ENCODE measurements around the gene ARL6IP5. TPM values are rescaled to one million over a fixed set of nuclear protein-coding genes. Genes with fewer than 3 reads are reported as not detected.

ARL6IP5 gene
- total and polyA plus RNA-seq, 2 donors from 2014 or later = 94.0 to 138 TPM

DNA sequence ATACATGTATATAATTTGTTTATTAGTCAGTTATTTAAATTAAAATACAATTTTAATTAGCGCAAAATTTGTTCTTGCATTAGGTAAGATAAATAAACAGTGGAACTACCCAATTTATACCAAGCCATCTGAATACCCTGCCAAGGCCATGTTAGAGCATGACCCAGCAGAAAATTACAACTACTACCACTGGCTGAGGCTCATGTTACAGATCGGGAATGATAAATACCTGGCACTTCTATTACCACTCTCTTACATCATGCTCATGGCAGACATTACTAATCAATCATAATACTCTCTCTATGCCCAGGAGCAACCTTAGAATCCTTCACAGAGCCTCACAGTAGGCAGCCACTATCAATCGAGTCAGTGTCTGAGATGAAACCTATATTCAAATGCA lies 58.9 kb downstream of the ARL6IP5 start:
- H3K9ac ChIP-seq (ENCODE audit: low read length in 3 of 3) = no peak overlapping the region
- H3K4me3 ChIP-seq (ENCODE audit: low read length in 3 of 3) = no peak overlapping the region
- intact Hi-C loops (cut with DNase I) = no loop called here
- H3K9me3 ChIP-seq (ENCODE audit: control insufficient read depth in 2 of 3, insufficient read depth in 1 of 3, low read length in 3 of 3) = no peaks in the 10 kb centered on the region
- TF ChIP-seq, protein P1, sequence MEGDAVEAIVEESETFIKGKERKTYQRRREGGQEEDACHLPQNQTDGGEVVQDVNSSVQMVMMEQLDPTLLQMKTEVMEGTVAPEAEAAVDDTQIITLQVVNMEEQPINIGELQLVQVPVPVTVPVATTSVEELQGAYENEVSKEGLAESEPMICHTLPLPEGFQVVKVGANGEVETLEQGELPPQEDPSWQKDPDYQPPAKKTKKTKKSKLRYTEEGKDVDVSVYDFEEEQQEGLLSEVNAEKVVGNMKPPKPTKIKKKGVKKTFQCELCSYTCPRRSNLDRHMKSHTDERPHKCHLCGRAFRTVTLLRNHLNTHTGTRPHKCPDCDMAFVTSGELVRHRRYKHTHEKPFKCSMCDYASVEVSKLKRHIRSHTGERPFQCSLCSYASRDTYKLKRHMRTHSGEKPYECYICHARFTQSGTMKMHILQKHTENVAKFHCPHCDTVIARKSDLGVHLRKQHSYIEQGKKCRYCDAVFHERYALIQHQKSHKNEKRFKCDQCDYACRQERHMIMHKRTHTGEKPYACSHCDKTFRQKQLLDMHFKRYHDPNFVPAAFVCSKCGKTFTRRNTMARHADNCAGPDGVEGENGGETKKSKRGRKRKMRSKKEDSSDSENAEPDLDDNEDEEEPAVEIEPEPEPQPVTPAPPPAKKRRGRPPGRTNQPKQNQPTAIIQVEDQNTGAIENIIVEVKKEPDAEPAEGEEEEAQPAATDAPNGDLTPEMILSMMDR (IDR thresholded peaks at IDR 0.05; ENCODE audit: borderline replicate concordance, extremely low read depth, insufficient read depth) = no peak
- no peaks in the 10 kb centered on the region for H3K27me3 ChIP-seq (ENCODE audit: control insufficient read depth, insufficient read depth, low read length)
- no peaks in the 10 kb centered on the region for H3K4me1 ChIP-seq (ENCODE audit: control insufficient read depth in 2 of 3, insufficient read depth in 2 of 3, low read depth in 1 of 3, low read length in 3 of 3)
- H3K27ac ChIP-seq (ENCODE audit: low read depth in 2 of 2, low read length in 2 of 2) = no peak overlapping the region
- FAIRE-seq (no peak), DNase-seq (no peak)
- no peaks in the 10 kb centered on the region for H3K36me3 ChIP-seq (ENCODE audit: control insufficient read depth in 2 of 3, insufficient read depth in 3 of 3, low read length in 3 of 3)

DNA sequence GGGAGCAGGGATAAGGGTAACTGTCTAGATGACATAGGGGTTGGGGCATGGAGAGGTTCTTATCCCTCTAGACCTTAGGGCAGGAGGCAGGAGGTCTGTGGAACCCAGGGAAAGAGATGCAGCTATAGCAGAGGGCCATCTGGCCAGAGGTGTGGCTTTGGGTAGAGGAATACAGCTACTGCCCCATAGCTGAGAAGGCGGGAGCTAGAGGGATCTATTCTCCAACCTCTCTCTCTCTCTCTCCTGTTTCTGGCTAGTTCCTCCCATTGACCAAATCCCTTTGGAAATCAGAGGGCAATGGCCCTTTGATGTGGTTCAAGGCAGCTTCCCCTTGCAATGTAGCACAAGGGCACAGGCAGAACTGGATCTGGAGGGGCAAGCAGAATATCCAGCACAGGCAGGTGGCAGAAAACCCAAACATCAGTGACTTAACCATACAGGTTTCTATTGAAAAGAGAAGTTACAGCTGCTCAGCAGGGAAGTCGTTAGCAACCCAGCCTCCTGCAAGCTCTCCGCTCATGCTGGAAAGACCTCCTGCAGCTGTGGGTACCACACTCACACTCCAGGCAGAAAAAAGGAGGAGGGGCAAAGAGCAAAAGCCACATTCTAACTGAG lies 60.0 kb downstream of the ARL6IP5 start:
- Histone ChIP-seq H3K4me3 (ENCODE audit: low read length in 3 of 3) (no peak overlapping the region), H3K9ac (ENCODE audit: low read length in 3 of 3) (no peak overlapping the region), H3K9me3 (ENCODE audit: control insufficient read depth in 2 of 3, insufficient read depth in 1 of 3, low read length in 3 of 3) (no peaks in the 10 kb centered on the region), H3K4me1 (ENCODE audit: control insufficient read depth in 2 of 3, insufficient read depth in 2 of 3, low read depth in 1 of 3, low read length in 3 of 3) (no peaks in the 10 kb centered on the region), H3K36me3 (ENCODE audit: control insufficient read depth in 2 of 3, insufficient read depth in 3 of 3, low read length in 3 of 3) (no peaks in the 10 kb centered on the region), H3K27me3 (ENCODE audit: control insufficient read depth, insufficient read depth, low read length) (no peaks in the 10 kb centered on the region), H3K27ac (ENCODE audit: low read depth in 2 of 2, low read length in 2 of 2) (no peak overlapping the region)
- intact Hi-C loops (cut with DNase I) = no loop called here
- TF ChIP-seq, protein P1 (IDR thresholded peaks at IDR 0.05; ENCODE audit: borderline replicate concordance, extremely low read depth, insufficient read depth) = no peak
- DNase-seq (no peak), FAIRE-seq (no peak)

DNA sequence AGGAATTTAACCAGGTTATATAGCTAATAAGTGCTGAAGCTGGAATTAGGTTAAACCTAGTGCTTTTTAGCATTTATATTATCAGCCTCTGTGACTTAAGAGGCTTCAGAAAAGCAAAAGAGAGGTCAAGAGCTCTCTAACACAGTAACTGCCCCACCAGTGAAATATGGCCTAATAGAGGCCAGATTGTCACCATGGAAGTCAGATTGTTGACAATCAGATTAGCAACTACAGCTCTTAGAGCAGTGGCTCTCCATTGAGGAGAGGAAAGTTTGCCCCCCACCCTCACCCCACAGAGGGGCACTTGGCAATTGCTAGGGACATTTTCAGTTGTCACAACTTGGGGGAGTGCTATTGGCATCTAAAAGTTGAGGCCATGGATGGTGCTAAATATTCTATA lies 61.0 kb downstream of the ARL6IP5 start:
- Histone ChIP-seq H3K4me3 (ENCODE audit: low read length in 3 of 3) (no peak overlapping the region), H3K27ac (ENCODE audit: low read depth in 2 of 2, low read length in 2 of 2) (no peak overlapping the region), H3K9ac (ENCODE audit: low read length in 3 of 3) (no peak overlapping the region), H3K27me3 (ENCODE audit: control insufficient read depth, insufficient read depth, low read length) (no peaks in the 10 kb centered on the region), H3K36me3 (ENCODE audit: control insufficient read depth in 2 of 3, insufficient read depth in 3 of 3, low read length in 3 of 3) (no peaks in the 10 kb centered on the region), H3K9me3 (ENCODE audit: control insufficient read depth in 2 of 3, insufficient read depth in 1 of 3, low read length in 3 of 3) (no peaks in the 10 kb centered on the region), H3K4me1 (ENCODE audit: control insufficient read depth in 2 of 3, insufficient read depth in 2 of 3, low read depth in 1 of 3, low read length in 3 of 3) (no peaks in the 10 kb centered on the region)
- DNase-seq = no peak
- TF ChIP-seq, protein P1 (IDR thresholded peaks at IDR 0.05; ENCODE audit: borderline replicate concordance, extremely low read depth, insufficient read depth) = no peak
- intact Hi-C loops (cut with DNase I) = no loop called here
- FAIRE-seq = no peak

DNA sequence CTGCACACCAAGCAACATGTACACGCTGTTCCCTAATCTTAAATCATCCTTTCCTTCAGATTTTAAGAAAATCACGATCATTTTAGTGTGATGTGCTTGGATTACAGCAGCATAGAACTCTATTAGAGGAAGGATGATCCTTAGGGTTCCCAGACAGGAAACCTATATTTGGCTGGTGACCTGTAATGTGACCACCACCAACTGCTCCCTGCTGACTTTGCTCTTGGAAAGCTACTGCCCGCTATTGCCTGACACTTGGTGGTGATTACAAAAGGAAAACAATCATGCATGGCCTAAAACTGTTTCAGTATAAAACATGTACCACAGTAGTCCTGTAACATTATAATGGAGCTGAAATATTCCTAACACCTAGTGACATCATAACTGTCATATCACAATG lies 64.8 kb downstream of the ARL6IP5 start:
- Histone ChIP-seq H3K27me3 (ENCODE audit: control insufficient read depth, insufficient read depth, low read length) (no peaks in the 10 kb centered on the region), H3K4me1 (ENCODE audit: control insufficient read depth in 2 of 3, insufficient read depth in 2 of 3, low read depth in 1 of 3, low read length in 3 of 3) (no peaks in the 10 kb centered on the region), H3K27ac (ENCODE audit: low read depth in 2 of 2, low read length in 2 of 2) (no peak overlapping the region), H3K4me3 (ENCODE audit: low read length in 3 of 3) (no peak overlapping the region), H3K9me3 (ENCODE audit: control insufficient read depth in 2 of 3, insufficient read depth in 1 of 3, low read length in 3 of 3) (no peaks in the 10 kb centered on the region), H3K36me3 (ENCODE audit: control insufficient read depth in 2 of 3, insufficient read depth in 3 of 3, low read length in 3 of 3) (no peaks in the 10 kb centered on the region), H3K9ac (ENCODE audit: low read length in 3 of 3) (no peak overlapping the region)
- intact Hi-C loops (cut with DNase I) = no loop called here
- DNase-seq (no peak), FAIRE-seq (no peak)
- TF ChIP-seq, protein P1 (IDR thresholded peaks at IDR 0.05; ENCODE audit: borderline replicate concordance, extremely low read depth, insufficient read depth) = no peak

Data from kidney (tissue), 14 donors.